SJCRH30 (cell line): Measurements from ENCODE around the gene LSP1. TPM values are rescaled to one million over a fixed set of nuclear protein-coding genes. Genes with fewer than 3 reads are reported as not detected.
A peak's percentile ranks its signal among the peaks of the same experiment; 100 is the strongest.
"Not testable (repeated sequence)": the region's sequence is repeated elsewhere in the genome, so short reads cannot be mapped to it uniquely, and the experiment has no call there.

Experiments
- DNase-seq, 2 experiments: peaks; one replicate each; pipeline ENCODE4 v3.0.0-alpha.2; 2015 to 2020
- H3K27ac ChIP-seq: fragments of 250-450 bp; sonication (Bioruptor Pico); 2 replicates; pipeline ENCODE4 v1.5.1; 2020; ENCODE audit warnings: mild to moderate bottlenecking, moderate library complexity
- H3K27me3 ChIP-seq: fragments of 250-450 bp; sonication (Bioruptor Pico); 2 replicates; pipeline ENCODE4 v1.5.1; 2020; ENCODE audit warnings: mild to moderate bottlenecking, moderate library complexity
- H3K36me3 ChIP-seq: fragments of 250-450 bp; sonication (Bioruptor Pico); 2 replicates; pipeline ENCODE4 v1.5.1; 2020; ENCODE audit warnings: mild to moderate bottlenecking, moderate library complexity
- H3K4me1 ChIP-seq: fragments of 250-450 bp; sonication (Bioruptor Pico); 2 replicates; pipeline ENCODE4 v1.5.1; 2020; ENCODE audit warnings: mild to moderate bottlenecking, moderate library complexity
- H3K4me3 ChIP-seq: fragments of 250-450 bp; sonication (Bioruptor Pico); 2 replicates; pipeline ENCODE4 v1.5.1; 2020; ENCODE audit warnings: mild to moderate bottlenecking, moderate library complexity
- H3K9me3 ChIP-seq: fragments of 250-450 bp; sonication (Bioruptor Pico); replicated peaks from 2 replicates; pipeline ENCODE4 v1.5.1; 2020; ENCODE audit warnings: mild to moderate bottlenecking, moderate library complexity
- total RNA-seq: library from RNA; depleted of rRNA; stranded (reverse); fragments of >200 nt; shearing (Covaris generic); gene quantifications from 2 replicates; pipeline ENCODE4 v1.2.3, GENCODE V29; 2014; rRNA removed

The LSP1 gene, protein sequence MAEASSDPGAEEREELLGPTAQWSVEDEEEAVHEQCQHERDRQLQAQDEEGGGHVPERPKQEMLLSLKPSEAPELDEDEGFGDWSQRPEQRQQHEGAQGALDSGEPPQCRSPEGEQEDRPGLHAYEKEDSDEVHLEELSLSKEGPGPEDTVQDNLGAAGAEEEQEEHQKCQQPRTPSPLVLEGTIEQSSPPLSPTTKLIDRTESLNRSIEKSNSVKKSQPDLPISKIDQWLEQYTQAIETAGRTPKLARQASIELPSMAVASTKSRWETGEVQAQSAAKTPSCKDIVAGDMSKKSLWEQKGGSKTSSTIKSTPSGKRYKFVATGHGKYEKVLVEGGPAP
- 15.0 and 15.4 TPM in 2 replicates for total RNA-seq

- Histone ChIP-seq H3K4me1 (peaks cover 10% of the 10 kb centered on the region), H3K9me3 (no peaks in the 10 kb centered on the region), H3K27me3 (peaks cover 31% of the 10 kb centered on the region; the same call in 1 of the 2 replicates), H3K4me3 (no peak within 1 kb of the TSS), H3K27ac (no peak within 1 kb of the TSS), H3K36me3 (no peaks in the 10 kb centered on the region)
- no peak for DNase-seq
Observed at GRCh38 chr11:1852877-1853276, at the start of gene LSP1. Gene LSP1, plus strand, starts transcription at chr11:1853084. Its CDS starts 61 bp downstream, at chr11:1853145.

DNA sequence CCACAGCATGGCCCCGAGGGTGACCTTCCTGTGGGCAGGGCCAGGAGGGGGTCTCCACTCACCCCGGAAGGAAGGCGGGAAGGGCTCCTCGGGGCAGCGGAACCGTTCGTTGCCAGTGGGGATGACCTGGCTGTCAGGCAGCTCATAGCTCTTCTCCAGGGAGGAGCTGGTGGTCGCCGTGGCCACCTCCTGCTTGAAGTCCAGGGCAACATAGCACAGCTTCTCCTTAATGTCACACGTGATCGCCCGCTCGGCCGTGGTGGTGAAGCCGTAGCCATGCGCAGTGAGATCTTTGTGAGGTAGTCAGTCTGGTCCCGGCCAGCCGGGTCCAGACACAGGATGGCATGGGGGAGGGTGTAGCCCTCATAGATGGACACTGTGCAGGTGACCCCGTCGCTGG is 49.6 kb upstream of the LSP1 start:
- no peaks in the 10 kb centered on the region for H3K27me3 ChIP-seq
- DNase-seq: no peak
- H3K9me3 ChIP-seq: no peaks in the 10 kb centered on the region
- H3K27ac ChIP-seq: no peak overlapping the region
- H3K4me1 ChIP-seq: no peaks in the 10 kb centered on the region
- no peaks in the 10 kb centered on the region for H3K36me3 ChIP-seq
- H3K4me3 ChIP-seq: no peak overlapping the region

DNA sequence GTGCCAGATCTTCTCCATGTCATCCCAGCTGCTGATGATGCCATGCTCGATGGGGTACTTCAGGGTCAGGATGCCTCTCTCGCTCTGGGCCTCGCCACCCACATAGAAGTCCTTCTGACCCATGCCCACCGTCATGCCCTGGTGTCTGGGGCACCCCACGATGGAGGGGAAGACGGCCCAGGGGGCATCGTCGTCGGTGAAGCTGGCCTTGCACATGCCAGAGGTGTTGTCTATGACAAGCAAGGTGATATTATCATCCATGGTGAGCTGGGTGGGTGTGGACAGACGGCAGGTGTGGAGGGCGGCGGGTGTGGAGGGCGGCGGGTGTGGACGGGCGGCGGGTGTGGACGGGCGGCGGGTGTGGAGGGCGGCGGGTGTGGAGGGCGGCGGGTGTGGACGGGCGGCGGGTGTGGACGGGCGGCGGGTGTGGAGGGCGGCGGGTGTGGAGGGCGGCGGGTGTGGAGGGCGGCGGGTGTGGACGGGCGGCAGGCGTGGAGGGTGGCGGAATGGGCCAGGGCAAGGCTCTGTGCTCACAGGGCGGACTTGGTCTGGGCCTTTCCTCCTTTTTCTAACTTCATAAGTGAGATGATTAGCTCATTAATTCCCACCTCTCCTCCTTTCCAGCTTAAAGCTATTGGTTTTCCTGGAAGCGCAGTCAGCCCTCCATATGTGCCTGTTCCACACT is 48.9 kb upstream of the LSP1 start:
- H3K27ac ChIP-seq, H3K4me1 ChIP-seq, H3K27me3 ChIP-seq, DNase-seq, H3K9me3 ChIP-seq, H3K4me3 ChIP-seq, H3K36me3 ChIP-seq: not testable (repeated sequence)

GRCh38 chr11:1805525-1805924 is 47.4 kb upstream of the LSP1 start:
- Histone ChIP-seq H3K27me3 (no peaks in the 10 kb centered on the region), H3K9me3 (0 out of 2 replicates have a peak, but pooled peaks cover 3% of the 10 kb centered on the region), H3K27ac (no peak overlapping the region), H3K4me3 (no peak overlapping the region), H3K4me1 (no peaks in the 10 kb centered on the region), H3K36me3 (no peaks in the 10 kb centered on the region)
- DNase-seq: no peak

DNA sequence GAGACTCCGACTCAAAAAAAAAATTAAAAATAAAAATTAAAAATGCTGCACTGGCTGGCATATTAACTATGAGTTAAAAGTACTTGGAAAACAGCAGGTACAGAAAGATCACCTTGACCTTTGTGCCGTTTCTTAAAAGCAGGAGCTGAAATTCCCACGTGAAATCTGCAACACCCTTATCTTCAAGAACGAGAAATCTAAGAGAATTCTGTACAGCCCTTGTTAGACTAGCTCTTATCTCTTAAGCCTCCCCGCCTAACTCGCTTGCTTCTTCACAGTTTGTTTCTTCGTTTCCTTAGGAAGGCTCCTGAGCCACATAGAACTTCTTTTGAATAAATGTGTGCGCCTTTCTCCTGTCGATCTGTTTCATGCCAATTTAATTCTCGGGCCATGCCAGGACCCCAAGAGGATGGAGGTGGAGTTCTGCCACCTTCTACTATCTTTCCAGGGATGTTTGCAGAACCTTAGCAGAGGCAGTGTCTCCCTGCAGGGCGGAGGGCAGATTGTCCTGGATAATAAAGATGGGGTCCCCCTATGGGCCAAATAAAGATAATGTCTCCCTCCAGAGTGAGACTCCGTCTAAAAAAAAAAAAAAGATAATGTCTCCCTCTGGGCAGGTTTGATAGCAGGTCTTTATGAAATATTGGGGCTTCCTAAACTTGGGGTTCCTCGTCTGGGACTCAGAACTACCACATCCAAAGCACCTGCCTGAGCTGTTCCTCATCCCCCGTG is 45.5 kb upstream of the LSP1 start:
- Histone ChIP-seq H3K36me3 (no peaks in the 10 kb centered on the region), H3K27me3 (no peaks in the 10 kb centered on the region), H3K27ac (no peak overlapping the region), H3K9me3 (0 out of 2 replicates have a peak, but pooled peaks cover 6% of the 10 kb centered on the region), H3K4me1 (no peaks in the 10 kb centered on the region), H3K4me3 (no peak overlapping the region)
- DNase-seq: no peak

GRCh38 chr11:1810761-1811160 is 42.1 kb upstream of the LSP1 start:
- no peak for DNase-seq
- H3K4me3 ChIP-seq: no peak overlapping the region
- 0 out of 2 replicates have a peak, but pooled peaks cover 6% of the 10 kb centered on the region for H3K9me3 ChIP-seq
- H3K27ac ChIP-seq: no peak overlapping the region
- no peaks in the 10 kb centered on the region for H3K27me3 ChIP-seq
- H3K36me3 ChIP-seq: no peaks in the 10 kb centered on the region
- no peaks in the 10 kb centered on the region for H3K4me1 ChIP-seq

GRCh38 chr11:1812274-1812673 is 40.6 kb upstream of the LSP1 start:
- DNase-seq: no peak
- Histone ChIP-seq H3K27me3 (no peaks in the 10 kb centered on the region), H3K9me3 (0 out of 2 replicates have a peak, but pooled peaks cover 8% of the 10 kb centered on the region), H3K4me3 (no peak overlapping the region), H3K27ac (no peak overlapping the region), H3K36me3 (no peaks in the 10 kb centered on the region), H3K4me1 (no peaks in the 10 kb centered on the region)

DNA sequence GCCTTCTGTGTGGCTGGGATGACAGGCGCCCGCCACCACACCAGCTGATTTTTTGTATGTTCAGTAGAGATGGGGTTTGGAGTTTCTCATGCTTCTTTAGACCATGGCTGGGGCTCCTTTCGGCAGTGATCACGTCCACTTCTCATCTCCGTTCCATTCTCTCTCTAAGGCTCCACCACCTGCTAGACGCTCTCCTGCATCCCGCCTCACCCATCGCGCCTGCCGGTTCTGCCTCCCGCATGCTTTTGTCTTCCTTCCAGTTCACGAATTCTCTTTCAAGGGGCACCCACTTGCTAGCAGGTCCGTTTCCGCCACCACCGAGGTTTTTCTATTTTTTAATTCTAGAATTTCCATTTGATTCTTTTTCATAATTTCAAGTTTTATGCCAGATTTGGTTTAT is 40.1 kb upstream of the LSP1 start:
- H3K27me3 ChIP-seq: no peaks in the 10 kb centered on the region
- no peak overlapping the region for H3K27ac ChIP-seq
- no peaks in the 10 kb centered on the region for H3K36me3 ChIP-seq
- DNase-seq: no peak
- no peaks in the 10 kb centered on the region for H3K4me1 ChIP-seq
- H3K4me3 ChIP-seq: no peak overlapping the region
- peaks cover 11% of the 10 kb centered on the region; the same call in 1 of the 2 replicates for H3K9me3 ChIP-seq

- H3K4me3 ChIP-seq, H3K4me1 ChIP-seq, H3K36me3 ChIP-seq, H3K27me3 ChIP-seq, H3K27ac ChIP-seq, DNase-seq: not testable (repeated sequence)
- H3K9me3 ChIP-seq: peaks cover 16% of the 10 kb centered on the region; the same call in 1 of the 2 replicates
Observed at GRCh38 chr11:1813356-1813755, 39.5 kb upstream of the LSP1 start.

GRCh38 chr11:1814691-1815090 is 38.2 kb upstream of the LSP1 start:
- Histone ChIP-seq H3K36me3 (no peaks in the 10 kb centered on the region), H3K4me3 (no peak overlapping the region), H3K9me3 (peaks cover 19% of the 10 kb centered on the region; the same call in 1 of the 2 replicates), H3K27ac (no peak overlapping the region), H3K4me1 (peaks cover 5% of the 10 kb centered on the region; the same call in 1 of the 2 replicates), H3K27me3 (no peaks in the 10 kb centered on the region)
- DNase-seq: no peak

DNA sequence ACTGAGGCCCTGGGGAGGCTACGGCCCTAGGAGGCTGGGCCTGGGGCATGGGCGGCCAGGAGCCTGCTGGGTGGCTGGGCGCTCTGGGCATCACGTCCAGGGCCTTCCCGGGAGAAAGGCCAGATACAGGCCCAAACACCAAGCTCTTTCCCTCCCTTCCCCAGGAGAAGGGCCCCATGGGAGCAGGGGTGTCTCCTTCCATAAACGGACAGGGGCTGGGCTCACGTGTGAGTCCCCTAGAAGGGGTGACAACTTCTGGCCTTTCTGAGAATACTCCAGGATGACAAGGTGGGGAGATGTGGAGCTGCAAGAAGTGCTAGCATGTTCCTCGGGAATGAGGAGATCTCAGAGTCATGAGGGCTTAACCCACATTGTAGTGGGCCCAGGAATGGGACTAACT is 37.6 kb upstream of the LSP1 start:
- no peak overlapping the region for H3K4me3 ChIP-seq
- no peaks in the 10 kb centered on the region for H3K27me3 ChIP-seq
- no peaks in the 10 kb centered on the region for H3K36me3 ChIP-seq
- DNase-seq: no peak
- no peak overlapping the region for H3K27ac ChIP-seq
- peaks cover 20% of the 10 kb centered on the region; the same call in 1 of the 2 replicates for H3K9me3 ChIP-seq
- H3K4me1 ChIP-seq: peaks cover 11% of the 10 kb centered on the region

DNA sequence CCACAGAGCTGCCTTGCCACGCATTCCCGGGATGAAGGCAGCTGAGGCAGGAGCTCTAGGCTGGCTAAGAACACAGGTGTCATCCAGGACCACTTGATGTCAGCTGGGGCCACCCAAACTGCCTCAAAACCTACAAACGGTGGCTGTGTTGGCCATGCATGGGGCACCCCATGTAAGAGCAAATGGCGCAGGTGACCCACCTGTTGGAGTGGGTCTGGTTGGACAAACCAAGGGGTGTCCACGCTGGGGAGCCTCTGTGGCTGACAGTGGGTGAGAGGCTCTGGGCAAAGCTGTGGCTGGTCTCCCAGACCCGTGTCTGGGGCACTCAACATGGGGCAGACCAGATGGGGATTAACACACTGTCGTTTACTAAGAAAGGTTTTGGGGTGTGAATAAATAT is 37.1 kb upstream of the LSP1 start:
- peaks cover 16% of the 10 kb centered on the region for H3K4me1 ChIP-seq
- peaks cover 20% of the 10 kb centered on the region; the same call in 1 of the 2 replicates for H3K9me3 ChIP-seq
- no peak for DNase-seq
- H3K4me3 ChIP-seq: no peak overlapping the region
- no peaks in the 10 kb centered on the region for H3K27me3 ChIP-seq
- H3K36me3 ChIP-seq: no peaks in the 10 kb centered on the region
- no peak overlapping the region for H3K27ac ChIP-seq

DNA sequence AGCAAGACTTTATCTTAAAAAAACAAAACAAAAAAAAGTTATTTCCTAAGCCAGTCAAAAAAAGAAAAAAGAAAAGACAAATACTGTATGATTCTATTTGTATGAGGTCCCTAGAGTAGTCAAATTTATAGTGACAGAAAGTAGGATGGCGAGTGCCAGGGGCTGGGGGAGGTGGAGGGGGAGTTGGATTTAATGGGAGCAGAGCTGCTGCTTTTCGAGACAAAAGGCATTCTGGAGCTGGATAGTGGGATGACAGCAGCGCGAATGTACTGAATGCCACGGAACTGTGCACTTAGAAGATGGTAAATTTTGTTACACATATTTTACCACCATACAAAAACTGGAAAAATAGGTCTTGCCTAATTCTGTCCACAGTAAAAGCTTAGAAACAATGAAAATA is 35.9 kb upstream of the LSP1 start:
- Histone ChIP-seq H3K27me3 (no peaks in the 10 kb centered on the region), H3K4me3 (no peak overlapping the region), H3K9me3 (peaks cover 25% of the 10 kb centered on the region), H3K36me3 (no peaks in the 10 kb centered on the region), H3K27ac (no peak overlapping the region), H3K4me1 (peaks cover 18% of the 10 kb centered on the region)
- DNase-seq: no peak

GRCh38 chr11:1817511-1817910 is 35.4 kb upstream of the LSP1 start:
- Histone ChIP-seq H3K27ac (no peak overlapping the region), H3K4me3 (no peak overlapping the region), H3K36me3 (no peaks in the 10 kb centered on the region), H3K4me1 (peaks cover 18% of the 10 kb centered on the region), H3K9me3 (peaks cover 23% of the 10 kb centered on the region), H3K27me3 (no peaks in the 10 kb centered on the region)
- no peak for DNase-seq

DNA sequence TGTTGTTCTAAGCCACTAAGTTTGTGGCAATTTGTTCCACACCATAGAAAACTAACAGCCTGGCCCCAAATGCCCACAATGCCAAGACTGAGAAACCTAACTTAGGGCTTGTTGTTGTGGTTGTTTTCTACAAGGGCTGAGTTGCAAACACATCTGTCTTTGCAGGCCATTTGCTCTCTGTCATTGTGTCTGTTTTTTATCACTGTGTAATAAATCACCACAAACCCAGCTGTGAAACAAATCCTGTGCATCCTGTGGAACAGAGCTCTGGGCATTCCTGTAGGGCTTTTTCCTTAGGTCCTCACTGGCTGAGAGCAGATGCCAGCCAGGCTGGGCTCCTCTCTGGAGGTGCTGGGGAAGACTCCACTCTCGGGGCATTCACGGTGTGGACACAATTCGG is 33.8 kb upstream of the LSP1 start:
- Histone ChIP-seq H3K4me3 (no peak overlapping the region), H3K36me3 (no peaks in the 10 kb centered on the region), H3K4me1 (peaks cover 18% of the 10 kb centered on the region), H3K9me3 (peaks cover 23% of the 10 kb centered on the region), H3K27ac (peak overlapping the region; percentile 37), H3K27me3 (no peaks in the 10 kb centered on the region)
- DNase-seq: peak in 1 of 2 experiments; percentile 34
